GM21515 (cell line): Measurements from ENCODE around the gene PTPN11.
"Not testable (repeated sequence)": the region's sequence is repeated elsewhere in the genome, so short reads cannot be mapped to it uniquely, and the experiment has no call there.

Source experiments
- ATAC-seq: cut with Tn5 transposase; IDR thresholded peaks from one replicate; pipeline ENCODE4 v1.9.1; 2021; ENCODE audit not compliant: unreplicated experiment

Gene PTPN11

DNA sequence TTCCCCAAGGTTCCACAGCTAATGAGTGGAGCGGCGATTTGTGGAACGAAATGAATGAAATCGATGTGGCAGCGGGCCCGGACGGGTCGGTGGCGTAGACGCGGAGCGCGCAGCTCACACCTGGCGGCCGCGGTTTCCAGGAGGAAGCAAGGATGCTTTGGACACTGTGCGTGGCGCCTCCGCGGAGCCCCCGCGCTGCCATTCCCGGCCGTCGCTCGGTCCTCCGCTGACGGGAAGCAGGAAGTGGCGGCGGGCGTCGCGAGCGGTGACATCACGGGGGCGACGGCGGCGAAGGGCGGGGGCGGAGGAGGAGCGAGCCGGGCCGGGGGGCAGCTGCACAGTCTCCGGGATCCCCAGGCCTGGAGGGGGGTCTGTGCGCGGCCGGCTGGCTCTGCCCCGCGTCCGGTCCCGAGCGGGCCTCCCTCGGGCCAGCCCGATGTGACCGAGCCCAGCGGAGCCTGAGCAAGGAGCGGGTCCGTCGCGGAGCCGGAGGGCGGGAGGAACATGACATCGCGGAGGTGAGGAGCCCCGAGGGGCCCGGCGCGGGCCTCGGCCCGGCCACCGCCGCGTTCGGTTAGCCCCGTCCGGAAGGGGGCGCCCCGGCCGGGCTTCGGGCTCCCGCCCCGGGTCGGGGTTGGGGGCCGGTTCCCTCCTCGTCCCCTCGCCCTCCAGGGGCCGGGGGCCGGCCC is at the start of gene PTPN11:
PTPN11 (plus strand) TSS at position 340 of the 689 bp plus-strand sequence; CDS start at position 505, 165 bp downstream.
- ATAC-seq: peak; percentile 78

DNA sequence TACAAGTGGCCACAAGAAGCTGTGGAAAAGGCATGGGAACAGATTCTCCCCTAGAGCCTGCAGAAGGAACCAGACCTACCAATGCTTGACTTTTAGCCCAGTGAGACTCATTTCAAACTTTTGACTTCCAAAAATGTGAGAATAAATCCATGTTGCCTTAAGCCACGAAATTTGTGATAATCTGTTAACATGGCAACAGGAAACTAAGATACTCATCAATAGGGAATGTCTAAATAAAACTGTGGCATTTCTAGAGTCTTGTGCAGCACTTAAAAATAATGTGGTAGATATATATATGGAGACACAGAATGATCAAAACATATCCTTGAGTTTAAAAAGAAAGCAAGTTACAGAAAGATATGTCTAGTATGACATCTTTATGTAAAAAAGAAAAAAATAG is 48.5 kb upstream of the PTPN11 start:
- ATAC-seq: no peak

DNA sequence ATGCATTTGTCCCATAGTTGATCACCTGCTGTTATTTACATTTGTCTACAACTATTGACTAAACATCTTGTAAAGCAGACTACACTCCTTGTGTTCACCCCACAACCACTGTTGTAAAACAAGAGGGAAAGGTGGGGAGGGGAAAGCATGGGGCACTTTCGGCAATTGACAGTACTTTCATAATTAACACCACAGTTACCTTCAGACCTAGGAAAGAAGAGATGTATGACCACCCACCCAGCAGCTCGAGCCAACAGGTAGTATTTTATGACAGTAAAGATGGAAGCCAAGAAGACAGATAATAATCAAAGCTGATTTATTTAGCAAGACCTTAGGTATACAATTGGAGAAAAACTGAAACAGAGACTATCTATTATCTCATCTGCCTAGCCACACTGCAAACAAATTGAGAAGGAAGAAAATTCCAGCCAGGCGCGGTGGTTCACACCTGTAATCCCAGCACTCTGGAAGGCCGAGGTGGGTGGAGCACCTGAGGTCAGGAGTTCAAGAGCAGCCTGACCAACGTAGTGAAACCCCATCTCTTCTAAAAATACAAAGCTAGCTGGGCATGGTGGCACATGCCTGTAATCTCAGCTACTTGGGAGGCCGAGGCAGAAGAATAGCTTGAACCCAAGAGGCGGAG is 47.8 kb upstream of the PTPN11 start:
- ATAC-seq: no peak

DNA sequence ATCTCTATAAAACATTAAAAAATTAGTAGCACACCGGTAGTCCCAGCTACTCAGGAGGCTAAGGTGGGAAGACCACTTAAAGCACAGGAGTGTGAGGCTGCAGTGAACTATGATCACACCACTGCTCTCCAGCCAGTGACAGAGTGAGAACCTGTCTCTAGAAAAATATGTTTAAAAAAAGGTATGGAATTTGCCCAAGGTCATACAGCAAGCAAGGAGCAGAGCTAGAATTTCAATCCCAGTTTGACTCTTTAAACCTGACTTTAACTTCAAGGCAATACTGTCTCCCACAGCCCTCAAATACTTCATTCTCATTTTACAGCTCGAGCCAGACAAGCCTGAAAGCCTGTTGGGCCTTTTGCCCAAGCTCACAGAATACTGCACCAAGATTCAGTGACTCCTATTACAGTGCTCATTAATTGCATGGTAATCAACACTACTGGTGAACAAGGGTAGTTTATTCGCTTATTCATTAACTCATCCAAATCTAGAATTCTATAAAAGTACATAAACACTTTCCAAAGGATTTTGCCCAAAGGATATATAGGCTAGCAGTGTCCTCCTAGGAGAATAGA is 44.5 kb upstream of the PTPN11 start:
- ATAC-seq: no peak

DNA sequence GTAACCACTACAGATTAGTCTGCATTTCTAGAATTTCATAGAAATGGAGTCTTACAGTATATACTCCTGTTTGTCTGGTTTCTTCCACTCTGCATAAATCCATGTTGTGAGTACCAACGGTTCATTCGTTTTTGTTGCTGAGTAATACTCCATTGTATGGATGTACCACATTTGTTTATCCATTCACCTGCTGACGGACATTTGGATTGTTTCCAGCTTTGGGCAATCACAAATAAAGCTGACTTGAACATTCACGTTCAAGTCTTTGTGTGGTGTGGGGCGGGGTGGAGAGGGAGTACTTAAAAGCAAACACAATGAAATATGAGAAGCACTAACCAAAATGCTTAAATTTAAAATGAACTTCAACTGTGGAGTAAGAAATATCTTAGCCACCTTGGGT is 43.6 kb upstream of the PTPN11 start:
- ATAC-seq: no peak

DNA sequence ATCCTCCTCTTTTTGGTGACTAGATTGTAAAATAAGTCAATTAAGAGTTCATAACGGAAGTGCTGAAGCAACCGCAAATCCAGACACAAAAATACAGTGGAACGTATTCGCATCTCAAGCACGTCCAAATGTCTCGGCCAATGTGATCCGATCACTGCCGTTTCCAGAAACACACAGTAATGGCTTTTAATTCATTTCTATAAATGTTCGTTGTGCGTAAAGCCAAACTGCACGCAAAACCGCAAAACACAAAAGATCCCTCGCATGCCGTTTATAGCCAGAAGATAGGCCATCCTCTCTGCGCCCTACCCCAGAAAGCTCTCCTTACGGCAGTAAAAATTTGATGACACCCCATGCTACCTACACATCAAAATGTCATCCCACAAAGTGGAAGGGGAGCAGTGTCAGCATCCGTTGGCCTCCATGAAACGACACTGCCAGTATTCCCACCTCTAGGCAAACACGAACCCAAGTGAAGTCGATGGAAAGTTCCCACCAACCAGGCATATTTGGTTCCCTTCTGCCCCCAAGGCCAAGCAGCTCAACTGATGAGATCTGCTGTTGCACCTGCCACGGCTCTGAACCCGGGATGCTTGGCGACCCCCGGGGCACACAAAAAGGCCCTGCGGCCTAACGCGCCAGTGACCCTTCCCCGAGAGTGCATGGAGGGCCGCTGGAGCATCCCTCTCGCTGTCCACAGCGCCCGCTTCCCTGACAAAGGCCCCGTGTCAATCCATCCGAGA is 37.9 kb upstream of the PTPN11 start:
- no peak for ATAC-seq

DNA sequence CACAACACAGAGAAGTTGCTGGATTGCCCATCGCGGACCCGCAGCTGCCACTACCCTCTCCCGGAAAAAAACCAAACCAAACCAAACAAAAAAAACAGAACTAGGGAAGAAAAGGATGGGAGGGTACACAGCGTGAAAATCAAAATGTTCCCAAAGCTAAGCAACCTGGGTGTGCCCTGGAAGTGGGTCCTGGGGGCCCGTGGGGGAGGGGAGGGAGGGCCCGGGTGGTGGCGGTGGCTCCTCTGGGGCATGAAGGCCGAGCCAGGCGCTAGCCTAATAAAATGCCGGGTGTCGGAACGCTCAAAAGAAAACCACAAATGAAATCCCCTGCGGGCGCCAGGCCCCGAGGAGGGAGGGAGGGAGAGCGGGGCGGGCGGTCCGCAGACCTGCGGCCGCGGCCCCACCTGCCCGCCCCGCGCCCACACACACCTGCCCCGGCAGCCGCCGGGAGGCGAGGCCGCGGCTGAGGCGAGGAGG is 37.3 kb upstream of the PTPN11 start:
- ATAC-seq: peak; percentile 45

DNA sequence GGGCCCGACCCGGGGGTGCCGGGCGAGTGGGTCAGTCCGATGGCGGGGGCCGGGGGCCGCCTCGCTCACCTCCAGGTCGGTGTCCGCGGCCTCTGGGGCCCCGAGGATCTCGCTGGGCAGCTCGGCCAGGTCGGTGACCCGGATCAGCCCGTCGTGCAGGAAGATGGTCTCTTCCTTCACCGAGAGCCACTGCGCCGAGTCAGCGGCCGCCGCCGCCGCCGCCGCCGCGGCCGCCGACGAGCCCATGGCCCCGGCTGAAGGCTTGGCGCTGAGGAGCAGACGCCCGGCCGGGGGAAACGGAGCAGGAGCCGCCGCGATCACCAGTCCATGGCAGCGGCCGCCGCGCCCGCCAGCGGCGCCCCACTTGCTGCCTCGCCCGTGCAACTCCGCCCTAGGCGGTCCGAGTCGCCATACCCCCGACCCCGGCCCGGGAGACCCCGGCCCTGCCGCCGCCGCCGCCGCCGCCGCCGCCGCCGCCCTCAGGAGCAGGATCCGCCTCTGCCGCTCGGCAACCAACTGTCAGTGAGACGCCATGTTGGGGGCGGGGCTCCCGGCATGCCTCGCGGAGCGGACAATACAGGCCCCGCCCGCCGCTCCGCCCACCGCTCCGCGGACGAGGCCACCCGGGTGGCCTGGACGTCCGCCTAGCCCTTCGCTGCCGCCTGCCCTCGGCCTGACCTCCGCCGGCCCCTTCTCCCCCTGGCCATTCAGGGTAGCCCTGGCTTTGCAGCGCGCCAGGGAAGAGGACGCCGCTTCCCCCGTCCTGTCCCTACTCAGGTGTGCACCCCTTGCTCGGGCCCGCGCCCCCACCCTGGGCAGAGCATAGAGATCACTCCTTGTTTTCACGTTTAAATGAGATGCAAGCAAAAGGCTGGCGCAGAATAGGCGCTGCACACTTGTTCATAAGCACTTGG is 36.6 kb upstream of the PTPN11 start, which contains the start of gene HECTD4:
HECTD4 (minus strand) TSS at position 549 of the 914 bp plus-strand sequence; CDS start at position 246, 303 bp downstream.
- peak; percentile 89 for ATAC-seq

DNA sequence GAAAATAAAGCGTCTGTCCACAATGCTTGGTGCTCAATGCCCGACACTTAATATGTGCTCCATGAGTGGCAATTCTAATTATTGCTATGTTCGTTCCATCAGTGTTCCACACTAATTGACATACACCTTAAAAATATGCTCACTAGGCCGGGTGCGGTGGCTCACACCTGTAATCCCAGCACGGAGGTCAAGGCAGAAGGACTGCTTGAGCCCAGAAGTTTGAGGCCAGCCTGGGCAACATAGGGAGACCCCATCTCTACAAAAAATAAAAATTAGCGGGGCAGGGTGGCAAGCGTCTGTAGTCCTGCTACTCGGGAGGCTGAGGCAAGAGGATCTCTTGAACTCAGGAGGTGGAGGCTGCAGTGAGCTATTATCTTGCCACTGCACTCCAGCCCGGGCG is 35.9 kb upstream of the PTPN11 start:
- no peak for ATAC-seq

DNA sequence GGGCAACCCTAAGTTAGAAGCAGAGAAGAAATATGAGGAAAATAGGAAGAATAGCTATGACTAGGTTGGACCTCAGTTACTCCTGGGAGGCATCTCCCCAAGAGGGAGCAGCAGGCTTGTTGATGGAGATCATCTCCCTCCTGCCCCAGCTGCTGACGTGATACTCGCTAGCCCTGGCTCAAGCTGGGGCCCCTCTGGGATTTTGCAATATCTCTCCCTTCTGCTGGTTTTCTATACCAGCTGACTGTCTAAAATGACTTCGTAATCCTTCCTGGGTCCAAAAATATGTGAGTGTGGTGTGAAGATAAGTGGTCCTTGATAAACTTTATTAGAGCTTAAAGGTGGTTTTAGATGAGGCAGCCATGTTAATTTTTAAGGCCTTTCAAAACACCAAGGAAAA is 32.0 kb upstream of the PTPN11 start:
- ATAC-seq: no peak

DNA sequence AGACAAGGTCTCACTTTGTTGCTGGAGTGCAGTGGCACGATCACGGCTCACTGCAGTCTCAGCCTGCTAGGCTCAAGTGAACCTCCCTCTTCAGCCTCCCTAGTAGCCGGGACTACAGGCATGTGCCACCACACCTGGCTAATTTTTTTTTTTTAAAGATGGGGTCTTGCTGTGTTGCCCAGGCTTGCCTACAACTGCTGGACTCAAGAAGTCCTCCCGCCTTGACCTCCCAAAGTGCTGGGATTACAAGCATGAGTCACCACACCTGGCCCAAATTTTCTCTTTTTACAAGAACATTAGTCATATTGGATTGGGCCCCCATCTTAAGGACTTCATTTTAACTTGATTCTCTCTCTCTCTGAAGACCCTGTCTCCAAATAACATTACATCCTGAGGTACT is 29.5 kb upstream of the PTPN11 start:
- ATAC-seq: no peak

DNA sequence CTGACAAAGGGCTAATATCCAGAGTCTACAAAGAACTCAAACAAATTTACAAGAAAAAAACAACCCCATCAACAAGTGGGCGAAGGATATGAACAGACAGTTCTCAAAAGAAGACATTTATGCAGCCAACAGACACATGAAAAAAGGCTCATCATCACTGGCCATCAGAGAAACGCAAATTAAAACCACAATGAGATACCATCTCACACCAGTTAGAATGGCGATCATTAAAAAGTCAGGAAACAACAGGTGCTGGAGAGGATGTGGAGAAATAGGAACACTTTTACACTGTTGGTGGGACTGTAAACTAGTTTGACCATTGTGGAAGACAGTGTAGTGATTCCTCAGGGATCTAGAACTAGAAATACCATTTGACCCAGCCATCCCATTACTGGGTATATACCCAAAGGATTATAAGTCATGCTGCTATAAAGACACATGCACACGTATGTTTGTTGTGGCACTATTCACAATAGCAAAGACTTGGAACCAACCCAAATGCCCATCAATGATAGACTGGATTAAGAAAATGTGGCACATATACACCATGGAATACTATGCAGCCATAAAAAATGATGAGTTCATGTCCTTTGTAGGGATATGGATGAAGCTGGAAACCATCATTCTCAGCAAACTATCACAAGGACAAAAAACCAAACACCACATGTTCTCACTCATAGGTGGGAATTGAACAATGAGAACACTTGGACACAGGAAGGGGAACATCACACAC is 28.7 kb upstream of the PTPN11 start:
- ATAC-seq: not testable (repeated sequence)

DNA sequence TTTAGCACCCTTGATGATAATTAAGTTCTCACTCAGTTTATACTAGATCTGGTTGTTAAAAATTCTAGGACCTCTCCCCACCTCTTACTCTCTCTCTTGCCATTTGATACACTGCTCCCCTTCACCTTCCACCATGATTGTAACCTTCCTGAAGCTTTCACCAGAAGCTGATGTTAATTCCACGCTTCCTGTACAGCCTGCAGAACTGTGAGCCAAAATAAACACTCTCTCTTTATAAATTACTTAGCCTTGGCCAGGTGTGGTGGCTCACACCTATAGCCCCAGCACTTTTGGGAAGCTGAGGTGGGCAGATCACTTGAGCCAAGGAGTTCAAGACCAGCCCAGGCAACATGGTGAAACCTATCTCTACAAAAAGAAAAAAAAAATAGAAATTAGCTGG is 25.4 kb upstream of the PTPN11 start:
- ATAC-seq: no peak

DNA sequence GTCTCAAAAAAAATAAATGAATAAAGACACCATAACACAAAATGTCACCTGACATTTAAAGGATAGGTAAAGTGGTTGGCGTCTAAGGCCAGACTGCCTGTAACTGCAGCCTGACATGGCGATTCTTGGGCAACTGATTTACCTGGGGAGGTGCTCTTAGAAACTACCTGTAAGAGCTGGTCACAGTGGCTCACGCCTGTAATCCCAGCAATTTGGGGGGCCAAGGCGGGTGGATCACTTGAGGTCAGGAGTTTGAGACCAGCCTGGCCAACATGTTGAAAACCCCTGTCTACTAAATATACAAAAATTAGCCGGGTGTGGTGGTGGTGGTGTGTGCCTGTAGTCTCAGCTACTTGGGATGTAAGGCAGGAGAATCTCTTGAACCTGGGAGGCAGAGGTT is 17.7 kb upstream of the PTPN11 start:
- ATAC-seq: no peak

DNA sequence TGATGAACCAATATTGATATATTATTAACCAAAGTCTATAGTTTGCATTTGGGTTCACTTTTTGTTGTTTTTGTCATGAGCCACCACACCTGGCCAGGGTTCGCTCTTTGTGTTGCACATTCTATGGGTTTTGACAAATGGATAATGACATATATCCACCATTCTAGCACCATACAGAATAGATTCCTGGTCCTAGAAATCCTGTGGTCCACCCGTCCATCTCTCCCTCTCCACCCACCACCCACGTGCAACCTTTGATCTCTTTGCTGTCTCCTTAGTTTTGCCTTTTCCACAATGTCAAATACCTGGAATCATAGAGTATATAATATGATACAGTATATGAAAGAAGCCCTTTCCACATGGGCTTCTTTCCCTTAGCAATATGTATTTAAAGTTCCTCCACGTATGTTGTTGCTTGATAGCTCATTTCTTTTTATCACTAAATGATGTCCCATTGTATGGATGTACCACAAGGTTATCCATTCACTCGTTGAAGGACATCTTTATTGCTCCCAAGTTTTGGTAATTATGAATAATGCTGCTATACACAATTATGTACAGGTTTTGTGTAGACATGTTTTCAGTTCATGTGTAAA is 16.7 kb upstream of the PTPN11 start:
- no peak for ATAC-seq

DNA sequence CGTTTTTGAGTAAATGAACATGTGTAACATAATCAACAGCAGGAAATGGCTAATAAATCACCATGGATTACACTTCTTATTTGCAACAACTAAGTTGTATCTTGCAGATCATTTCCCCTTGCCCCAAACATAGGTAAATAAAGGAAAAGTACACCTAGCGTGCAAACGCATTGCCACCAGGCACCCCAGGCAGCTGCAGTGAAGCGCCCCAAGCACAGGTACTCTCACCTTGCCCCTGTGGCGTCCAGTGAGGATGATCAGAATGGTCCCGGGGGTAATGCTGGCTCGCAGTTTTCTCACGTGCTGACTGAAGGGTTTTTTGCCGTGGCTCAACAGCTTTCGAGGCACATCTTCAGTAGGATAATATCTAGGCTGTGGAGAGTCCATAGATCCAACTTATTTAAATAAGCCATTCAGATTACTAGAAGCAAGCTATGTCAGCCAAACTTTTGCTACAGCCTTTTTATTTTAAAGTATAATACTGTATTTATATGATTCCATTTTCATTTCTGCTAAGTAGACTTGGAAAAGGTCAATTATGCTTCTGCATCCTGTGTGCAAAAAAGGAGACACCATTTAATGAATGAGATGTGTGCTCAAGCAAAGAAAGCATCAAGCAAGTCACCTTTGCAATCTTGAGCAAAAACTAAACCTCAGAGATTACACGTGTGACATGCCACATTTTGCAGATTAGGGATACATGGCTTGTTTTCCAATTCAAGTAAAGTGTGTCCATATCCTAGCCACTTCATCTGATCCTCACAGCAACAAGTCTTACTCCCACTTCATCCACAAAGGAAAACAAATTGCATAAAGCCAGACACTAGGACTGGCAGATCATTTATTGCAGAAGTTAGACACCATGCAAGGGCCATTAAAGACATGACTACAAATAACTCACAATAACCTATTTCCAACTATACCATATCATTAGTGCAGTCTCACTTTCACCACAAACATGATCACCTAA is 11.9 kb upstream of the PTPN11 start:
- ATAC-seq: no peak

DNA sequence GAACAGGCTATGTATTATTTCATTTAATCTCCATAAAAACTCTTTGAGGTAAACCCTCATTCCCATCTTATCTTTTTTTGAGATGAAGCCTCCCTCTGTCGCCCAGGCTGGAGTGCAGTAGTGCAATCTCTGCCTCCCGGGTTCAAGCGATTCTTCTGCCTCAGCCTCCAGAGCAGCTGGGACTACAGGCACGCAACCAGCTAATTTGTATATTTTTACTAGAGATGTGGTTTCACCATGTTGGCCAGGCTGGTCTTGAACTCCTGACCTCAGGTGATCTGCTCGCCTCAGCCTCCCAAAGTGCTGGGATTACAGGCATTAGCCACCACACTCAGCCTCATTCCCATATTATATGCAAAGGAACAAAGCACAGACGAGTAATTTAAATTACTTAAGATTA is 11.1 kb upstream of the PTPN11 start:
- not testable (repeated sequence) for ATAC-seq

DNA sequence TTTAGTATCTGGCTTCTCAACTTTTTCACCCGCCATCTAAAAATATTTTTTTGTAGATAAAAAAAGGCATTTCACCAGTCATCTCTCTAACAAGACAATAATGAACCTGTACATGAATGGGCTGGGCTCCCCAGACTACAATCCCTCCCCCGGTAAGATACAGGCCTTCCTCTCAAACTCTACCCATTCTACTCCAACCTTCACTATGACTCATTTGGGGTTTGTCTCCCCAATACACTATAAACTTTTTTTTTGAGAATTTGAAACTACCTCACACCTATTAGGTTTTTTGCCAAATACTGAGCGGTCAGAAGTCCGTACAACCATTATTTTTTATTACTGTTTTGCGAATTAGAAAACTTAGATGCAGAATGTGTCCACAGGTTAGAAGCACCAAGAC is 10.1 kb upstream of the PTPN11 start:
- ATAC-seq: no peak
